ENCODE results near the gene MYO16. TPM values are rescaled to one million over a fixed set of nuclear protein-coding genes. Genes with fewer than 3 reads are reported as not detected.

MYO16 gene
- total RNA-seq, 1 donor from 2014 or later: 22.0 TPM

DNA sequence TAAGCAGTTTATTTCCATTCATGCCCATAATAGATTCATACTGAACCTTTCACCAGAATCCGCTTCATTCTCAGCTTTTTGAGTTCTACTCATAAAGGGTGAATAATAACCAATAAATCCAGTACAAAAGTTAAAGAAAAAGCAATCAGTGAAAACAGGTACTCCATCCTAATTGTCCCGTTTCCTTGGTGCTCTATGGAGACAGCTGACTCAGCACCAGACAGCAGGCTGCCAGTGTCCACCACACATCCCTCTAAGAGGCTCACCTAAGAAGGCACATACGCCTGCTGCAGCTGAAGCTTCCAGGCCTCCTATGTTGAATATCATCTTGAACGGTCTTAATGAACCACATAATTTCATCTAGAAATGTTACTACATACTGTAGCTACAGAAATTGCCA lies 27.3 kb downstream of the MYO16 start:
- Mint-ChIP-seq H3K27ac (ENCODE audit: unreplicated experiment) (no peak overlapping the region), H3K4me3 (ENCODE audit: unreplicated experiment) (no peak overlapping the region), H3K9me3 (ENCODE audit: unreplicated experiment) (no peaks in the 10 kb centered on the region), H3K27me3 (ENCODE audit: unreplicated experiment) (peaks cover 1% of the 10 kb centered on the region), H3K4me1 (ENCODE audit: low read depth, unreplicated experiment) (no peaks in the 10 kb centered on the region), H3K36me3 (ENCODE audit: unreplicated experiment) (peaks cover 3% of the 10 kb centered on the region)
- no peak for DNase-seq
- TF ChIP-seq, protein P1, sequence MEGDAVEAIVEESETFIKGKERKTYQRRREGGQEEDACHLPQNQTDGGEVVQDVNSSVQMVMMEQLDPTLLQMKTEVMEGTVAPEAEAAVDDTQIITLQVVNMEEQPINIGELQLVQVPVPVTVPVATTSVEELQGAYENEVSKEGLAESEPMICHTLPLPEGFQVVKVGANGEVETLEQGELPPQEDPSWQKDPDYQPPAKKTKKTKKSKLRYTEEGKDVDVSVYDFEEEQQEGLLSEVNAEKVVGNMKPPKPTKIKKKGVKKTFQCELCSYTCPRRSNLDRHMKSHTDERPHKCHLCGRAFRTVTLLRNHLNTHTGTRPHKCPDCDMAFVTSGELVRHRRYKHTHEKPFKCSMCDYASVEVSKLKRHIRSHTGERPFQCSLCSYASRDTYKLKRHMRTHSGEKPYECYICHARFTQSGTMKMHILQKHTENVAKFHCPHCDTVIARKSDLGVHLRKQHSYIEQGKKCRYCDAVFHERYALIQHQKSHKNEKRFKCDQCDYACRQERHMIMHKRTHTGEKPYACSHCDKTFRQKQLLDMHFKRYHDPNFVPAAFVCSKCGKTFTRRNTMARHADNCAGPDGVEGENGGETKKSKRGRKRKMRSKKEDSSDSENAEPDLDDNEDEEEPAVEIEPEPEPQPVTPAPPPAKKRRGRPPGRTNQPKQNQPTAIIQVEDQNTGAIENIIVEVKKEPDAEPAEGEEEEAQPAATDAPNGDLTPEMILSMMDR (IDR thresholded peaks at IDR 0.05; ENCODE audit: partially characterized antibody, unreplicated experiment): no peak

DNA sequence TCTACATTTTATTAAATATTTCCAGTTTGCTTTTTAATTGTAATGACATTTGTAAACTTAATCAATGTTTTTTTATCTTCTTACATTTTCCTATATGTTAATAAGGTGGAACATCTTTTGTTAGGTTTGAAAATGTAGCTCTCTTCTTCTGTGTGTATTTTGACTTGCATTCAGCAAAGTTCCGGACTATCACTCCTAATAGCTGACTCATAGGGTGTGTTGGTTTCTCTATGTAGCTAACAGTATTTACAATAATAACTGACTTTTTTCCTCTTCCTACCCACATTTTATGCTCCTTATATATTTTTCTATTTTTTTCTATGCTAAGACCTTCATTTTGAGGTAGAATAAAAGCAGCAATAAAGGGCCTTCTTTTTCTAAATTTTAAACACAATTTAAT lies 28.1 kb downstream of the MYO16 start:
- Mint-ChIP-seq H3K36me3 (ENCODE audit: unreplicated experiment) (peaks cover 3% of the 10 kb centered on the region), H3K27me3 (ENCODE audit: unreplicated experiment) (peaks cover 1% of the 10 kb centered on the region), H3K27ac (ENCODE audit: unreplicated experiment) (no peak overlapping the region), H3K4me3 (ENCODE audit: unreplicated experiment) (no peak overlapping the region), H3K4me1 (ENCODE audit: low read depth, unreplicated experiment) (no peaks in the 10 kb centered on the region), H3K9me3 (ENCODE audit: unreplicated experiment) (no peaks in the 10 kb centered on the region)
- no peak for DNase-seq
- TF ChIP-seq, protein P1 (IDR thresholded peaks at IDR 0.05; ENCODE audit: partially characterized antibody, unreplicated experiment): no peak

DNA sequence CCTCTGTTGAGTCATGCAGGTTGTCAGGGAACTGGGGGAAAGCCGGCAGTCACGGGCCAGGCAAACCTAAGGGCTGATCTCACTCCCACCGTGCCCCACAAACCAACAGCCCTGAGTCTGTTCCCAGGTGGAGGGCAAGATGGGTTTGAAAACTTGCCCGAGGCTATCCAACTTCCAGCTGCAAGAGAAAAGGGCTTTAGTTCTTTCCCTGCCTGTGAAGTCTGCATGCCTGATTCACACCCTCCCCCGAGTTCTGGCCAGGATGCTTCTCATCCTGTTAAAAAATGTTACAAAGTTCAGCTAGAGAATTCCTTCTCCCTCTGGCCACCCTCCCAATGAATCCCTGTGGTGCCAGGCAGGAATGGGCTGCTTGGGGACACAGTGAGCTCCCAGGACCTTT lies 33.1 kb downstream of the MYO16 start:
- Mint-ChIP-seq H3K36me3 (ENCODE audit: unreplicated experiment) (peaks cover 6% of the 10 kb centered on the region), H3K9me3 (ENCODE audit: unreplicated experiment) (no peaks in the 10 kb centered on the region), H3K27me3 (ENCODE audit: unreplicated experiment) (no peaks in the 10 kb centered on the region), H3K4me3 (ENCODE audit: unreplicated experiment) (no peak overlapping the region), H3K4me1 (ENCODE audit: low read depth, unreplicated experiment) (no peaks in the 10 kb centered on the region), H3K27ac (ENCODE audit: unreplicated experiment) (no peak overlapping the region)
- TF ChIP-seq, protein P1 (IDR thresholded peaks at IDR 0.05; ENCODE audit: partially characterized antibody, unreplicated experiment): no peak
- DNase-seq: no peak

- TF ChIP-seq, protein P1 (IDR thresholded peaks at IDR 0.05; ENCODE audit: partially characterized antibody, unreplicated experiment): no peak
- Mint-ChIP-seq H3K4me3 (ENCODE audit: unreplicated experiment) (no peak overlapping the region), H3K9me3 (ENCODE audit: unreplicated experiment) (peaks cover 1% of the 10 kb centered on the region), H3K27ac (ENCODE audit: unreplicated experiment) (no peak overlapping the region), H3K36me3 (ENCODE audit: unreplicated experiment) (peaks cover 8% of the 10 kb centered on the region), H3K27me3 (ENCODE audit: unreplicated experiment) (no peaks in the 10 kb centered on the region), H3K4me1 (ENCODE audit: low read depth, unreplicated experiment) (no peaks in the 10 kb centered on the region)
- no peak for DNase-seq
Observed at GRCh38 chr13:108663710-108664109, 34.3 kb downstream of the MYO16 start.

GRCh38 chr13:108667205-108667604 lies 37.8 kb downstream of the MYO16 start:
- Mint-ChIP-seq H3K36me3 (ENCODE audit: unreplicated experiment) (peaks cover 24% of the 10 kb centered on the region), H3K4me3 (ENCODE audit: unreplicated experiment) (no peak overlapping the region), H3K27me3 (ENCODE audit: unreplicated experiment) (no peaks in the 10 kb centered on the region), H3K4me1 (ENCODE audit: low read depth, unreplicated experiment) (no peaks in the 10 kb centered on the region), H3K9me3 (ENCODE audit: unreplicated experiment) (peaks cover 11% of the 10 kb centered on the region), H3K27ac (ENCODE audit: unreplicated experiment) (no peak overlapping the region)
- TF ChIP-seq, protein P1 (IDR thresholded peaks at IDR 0.05; ENCODE audit: partially characterized antibody, unreplicated experiment): no peak
- no peak for DNase-seq
